Lower lobe of right lung (tissue), 2 donors: ENCODE results near the gene POMP. TPM values are rescaled to one million over a fixed set of nuclear protein-coding genes. Genes with fewer than 3 reads are reported as not detected.
A peak's percentile ranks its signal among the peaks of the same experiment; 100 is the strongest.

Experiments
- ATAC-seq, 2 donors: fragments of 200-7000 bp; cut with Tn5 transposase; one replicate each; pipeline ENCODE4 v1.9.1; 2020 to 2022; ENCODE audit warnings: mild to moderate bottlenecking in 2 of 2, moderate library complexity in 2 of 2
- DNase-seq: peaks from one replicate; pipeline ENCODE4 v3.0.0-alpha.2; 2020
- H3K27ac ChIP-seq: fragments of 200-600 bp; one replicate; pipeline ENCODE4 v1.8.0; 2022
- H3K27me3 ChIP-seq: fragments of 200-600 bp; one replicate; pipeline ENCODE4 v1.8.0; 2022; ENCODE audit warnings: low read depth
- H3K36me3 ChIP-seq: fragments of 200-600 bp; one replicate; pipeline ENCODE4 v1.8.0; 2022; ENCODE audit warnings: mild to moderate bottlenecking
- H3K4me1 ChIP-seq: fragments of 200-600 bp; one replicate; pipeline ENCODE4 v1.8.0; 2022
- H3K4me3 ChIP-seq: fragments of 200-600 bp; one replicate; pipeline ENCODE4 v1.8.0; 2022; ENCODE audit warnings: mild to moderate bottlenecking
- H3K9me3 ChIP-seq: fragments of 200-600 bp; one replicate; pipeline ENCODE4 v1.8.0; 2022
- intact Hi-C: fragments of 100-400 bp; cut with DNase I; formaldehyde crosslinking; loops from one replicate; pipeline ENCODE4 v1.11.0; 2022
- total RNA-seq: library from RNA; stranded (reverse); fragmentation: NEBNext Ultra II Directional; extraction: Animal tissue kit (Norgen Biotek cat#: 25700); gene quantifications from one replicate; pipeline ENCODE4 v1.2.1, GENCODE V29; 2021
- TF ChIP-seq, protein P1 (sequence below): fragments of 200-600 bp; IDR thresholded peaks from one replicate; pipeline ENCODE4 v1.8.0; 2022; ENCODE audit warnings: antibody characterized with exemption, mild to moderate bottlenecking
- donor health status: DM: no; HTN: yes; CAD: no; lungs with severe emphysema.

POMP gene
- total RNA-seq, 1 donor from 2014 or later = 58.7 TPM

DNA sequence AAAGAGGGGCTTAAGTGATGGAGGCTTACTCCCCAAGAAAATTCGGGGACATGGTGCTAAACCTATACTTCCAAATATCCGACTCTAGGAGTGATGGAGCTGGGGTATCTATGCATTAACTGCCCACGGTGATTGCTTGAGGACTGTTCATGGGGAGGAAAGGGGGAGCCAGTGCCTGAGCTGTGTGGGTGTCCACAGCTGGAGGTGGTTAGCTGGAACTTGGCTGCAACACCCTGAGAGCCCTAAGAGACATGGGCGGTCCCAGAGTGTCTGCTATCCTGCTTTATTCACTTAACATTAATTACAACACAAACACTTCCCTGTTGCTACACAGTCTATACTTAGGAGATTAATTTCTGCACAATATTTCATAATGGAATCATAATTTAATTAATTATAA is 28.1 kb upstream of the POMP start:
- H3K9me3 ChIP-seq = no peaks in the 10 kb centered on the region
- TF ChIP-seq, protein P1, sequence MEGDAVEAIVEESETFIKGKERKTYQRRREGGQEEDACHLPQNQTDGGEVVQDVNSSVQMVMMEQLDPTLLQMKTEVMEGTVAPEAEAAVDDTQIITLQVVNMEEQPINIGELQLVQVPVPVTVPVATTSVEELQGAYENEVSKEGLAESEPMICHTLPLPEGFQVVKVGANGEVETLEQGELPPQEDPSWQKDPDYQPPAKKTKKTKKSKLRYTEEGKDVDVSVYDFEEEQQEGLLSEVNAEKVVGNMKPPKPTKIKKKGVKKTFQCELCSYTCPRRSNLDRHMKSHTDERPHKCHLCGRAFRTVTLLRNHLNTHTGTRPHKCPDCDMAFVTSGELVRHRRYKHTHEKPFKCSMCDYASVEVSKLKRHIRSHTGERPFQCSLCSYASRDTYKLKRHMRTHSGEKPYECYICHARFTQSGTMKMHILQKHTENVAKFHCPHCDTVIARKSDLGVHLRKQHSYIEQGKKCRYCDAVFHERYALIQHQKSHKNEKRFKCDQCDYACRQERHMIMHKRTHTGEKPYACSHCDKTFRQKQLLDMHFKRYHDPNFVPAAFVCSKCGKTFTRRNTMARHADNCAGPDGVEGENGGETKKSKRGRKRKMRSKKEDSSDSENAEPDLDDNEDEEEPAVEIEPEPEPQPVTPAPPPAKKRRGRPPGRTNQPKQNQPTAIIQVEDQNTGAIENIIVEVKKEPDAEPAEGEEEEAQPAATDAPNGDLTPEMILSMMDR = no peak
- H3K27ac ChIP-seq = no peak overlapping the region
- ATAC-seq (peak; percentile 31 to 47), DNase-seq (no peak)
- no peaks in the 10 kb centered on the region for H3K36me3 ChIP-seq
- no peak overlapping the region for H3K4me3 ChIP-seq
- H3K27me3 ChIP-seq = no peaks in the 10 kb centered on the region
- H3K4me1 ChIP-seq = no peaks in the 10 kb centered on the region
- intact Hi-C loops = no loop called here

DNA sequence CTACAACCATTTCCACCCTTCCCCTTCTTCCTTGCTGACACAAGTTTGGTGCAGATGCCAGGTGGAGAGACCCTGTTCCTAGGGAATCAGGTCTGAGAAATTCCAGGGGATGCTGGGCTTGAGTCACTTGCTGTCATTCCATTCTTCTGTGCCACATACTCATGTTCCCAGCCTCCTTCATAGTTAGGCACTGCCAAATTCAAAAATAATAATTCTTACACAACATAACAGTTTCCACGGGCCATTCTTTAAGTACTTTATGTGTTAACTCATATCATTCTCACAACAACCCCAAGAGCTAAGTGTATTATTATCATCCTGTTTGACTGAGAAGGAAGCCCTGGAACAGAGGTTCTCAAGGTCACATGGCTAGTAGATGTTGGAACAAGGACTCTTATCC is 27.1 kb upstream of the POMP start:
- no peaks in the 10 kb centered on the region for H3K9me3 ChIP-seq
- DNase-seq (no peak), ATAC-seq (no peak)
- H3K36me3 ChIP-seq = no peaks in the 10 kb centered on the region
- H3K4me1 ChIP-seq = peaks cover 5% of the 10 kb centered on the region
- no peak overlapping the region for H3K27ac ChIP-seq
- TF ChIP-seq, protein P1 = no peak
- H3K27me3 ChIP-seq = no peaks in the 10 kb centered on the region
- no peak overlapping the region for H3K4me3 ChIP-seq
- intact Hi-C loops = no loop called here

DNA sequence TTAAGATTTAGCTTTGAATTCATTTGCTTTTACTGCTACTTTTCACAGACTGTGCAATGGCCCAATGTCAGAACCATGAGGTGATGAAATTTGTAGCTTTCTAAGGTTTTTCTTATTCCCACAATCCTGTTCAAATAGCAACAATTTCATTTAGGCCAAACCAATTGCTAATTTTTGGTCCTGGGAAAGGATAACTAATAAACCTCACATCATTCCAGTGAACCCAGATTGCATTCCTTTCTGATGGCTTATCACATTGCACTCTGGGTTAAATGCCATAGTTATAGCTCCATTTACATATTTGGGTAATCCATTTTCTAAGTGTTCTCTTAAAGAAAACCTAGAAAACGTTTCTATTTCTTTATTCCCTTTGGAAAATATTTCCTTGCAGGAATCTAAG is 22.9 kb upstream of the POMP start:
- no peak overlapping the region for H3K4me3 ChIP-seq
- no peak overlapping the region for H3K27ac ChIP-seq
- intact Hi-C loops = no loop called here
- ATAC-seq (no peak), DNase-seq (no peak)
- H3K27me3 ChIP-seq = no peaks in the 10 kb centered on the region
- no peaks in the 10 kb centered on the region for H3K9me3 ChIP-seq
- H3K36me3 ChIP-seq = no peaks in the 10 kb centered on the region
- TF ChIP-seq, protein P1 = no peak
- H3K4me1 ChIP-seq = peaks cover 8% of the 10 kb centered on the region

DNA sequence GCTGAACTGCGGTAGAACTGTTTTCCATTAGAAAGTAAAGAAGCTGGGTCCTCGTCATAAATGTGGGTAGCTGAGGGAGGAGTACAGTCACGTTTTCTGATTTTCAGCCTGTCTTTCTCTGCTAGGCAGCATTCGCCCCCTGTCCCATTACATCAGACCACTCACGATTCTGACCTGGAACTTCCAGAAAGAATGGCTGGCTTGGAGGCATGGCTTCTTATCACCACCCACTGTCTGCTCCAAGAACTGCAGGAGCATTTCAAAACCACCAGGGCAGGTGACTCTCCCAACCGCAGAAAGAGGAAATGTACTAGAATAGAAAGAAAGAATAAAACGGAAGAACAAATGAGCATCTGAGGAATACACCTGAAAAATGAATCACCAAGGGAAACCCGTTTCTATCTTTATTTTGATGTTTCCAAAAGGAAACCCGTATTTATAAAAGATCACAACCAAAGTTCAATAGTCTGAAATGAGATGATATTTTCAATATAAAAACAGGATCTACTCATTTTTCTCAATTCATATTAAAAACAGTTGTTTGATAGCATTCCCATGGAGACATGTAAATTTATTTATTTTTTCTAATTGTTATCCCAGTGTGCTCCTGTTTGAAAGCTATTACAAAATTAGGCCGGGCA is 22.1 kb upstream of the POMP start:
- Histone ChIP-seq H3K27me3 (no peaks in the 10 kb centered on the region), H3K36me3 (no peaks in the 10 kb centered on the region), H3K4me3 (no peak overlapping the region), H3K4me1 (peaks cover 8% of the 10 kb centered on the region), H3K9me3 (no peaks in the 10 kb centered on the region), H3K27ac (no peak overlapping the region)
- DNase-seq (peak; percentile 50), ATAC-seq (peak; percentile 85 to 94)
- intact Hi-C loops = no loop called here
- TF ChIP-seq, protein P1 = peak; percentile 88

DNA sequence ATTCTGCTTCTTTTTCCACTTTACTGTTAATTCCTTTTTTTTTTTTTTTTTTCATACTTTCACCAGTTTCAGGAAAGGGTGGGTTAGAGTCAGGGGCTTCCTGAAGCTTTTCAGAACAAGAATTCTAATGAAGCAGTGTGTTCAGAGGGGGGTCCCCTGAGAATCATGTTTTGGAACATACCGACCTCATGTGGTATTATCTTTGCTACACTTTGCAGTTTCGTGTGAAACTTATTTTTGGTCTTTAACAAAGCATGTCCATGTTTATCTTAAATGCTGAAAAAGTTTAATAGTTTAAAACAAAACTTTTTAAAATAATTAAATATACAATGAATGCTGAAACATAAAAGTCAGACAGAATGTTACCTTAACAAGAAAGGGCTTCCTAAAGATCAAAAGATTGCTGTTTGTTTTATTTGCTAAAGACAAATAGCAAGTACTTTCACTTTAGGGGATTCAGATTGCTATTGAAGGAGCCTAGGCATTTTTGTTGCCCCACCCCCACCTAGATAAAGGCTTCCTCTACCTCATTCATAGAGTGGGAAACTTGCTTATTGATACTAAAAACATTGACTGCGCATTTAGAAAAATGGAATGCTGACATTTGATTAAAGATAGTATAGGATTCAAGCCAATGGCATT is 21.1 kb upstream of the POMP start:
- Histone ChIP-seq H3K27ac (no peak overlapping the region), H3K4me3 (no peak overlapping the region), H3K4me1 (peaks cover 8% of the 10 kb centered on the region), H3K9me3 (no peaks in the 10 kb centered on the region), H3K36me3 (no peaks in the 10 kb centered on the region), H3K27me3 (no peaks in the 10 kb centered on the region)
- DNase-seq = no peak
- intact Hi-C loops = no loop called here
- peak in 1 of 2 donors; percentile 49 for ATAC-seq
- TF ChIP-seq, protein P1 = no peak
